GM12878 (cell line): Measurements from ENCODE around the gene AK8. TPM values are rescaled to one million over a fixed set of nuclear protein-coding genes. Genes with fewer than 3 reads are reported as not detected.

ENCODE experiments used
- ATAC-seq: fragments of 200-7000 bp; cut with Tn5 transposase; 3 replicates; pipeline ENCODE4 v1.9.1; 2020; ENCODE audit warnings: mild to moderate bottlenecking, moderate library complexity
- BruUV-seq: library from RNA; stranded (reverse); fragments of 400-500 nt; replicated peaks from 2 replicates; lab custom pipeline; 2021; lab: Mats Ljungman, UMichigan
- CTCF ChIA-PET: fragments of 300-600 bp; sonication (Branson Sonifier 250); formaldehyde crosslinking; extraction: SDS; loops from one replicate; lab custom pipeline; 2021; ENCODE audit warnings: inconsistent platforms; lab: Yijun Ruan, JAX
- POLR2A ChIA-PET: fragments of 350-600 bp; formaldehyde crosslinking; extraction: SDS; loops from one replicate; lab custom pipeline; 2021; ENCODE audit warnings: inconsistent platforms; lab: Charles Lee
- RAD21 ChIA-PET: fragments of 300-600 bp; sonication (Branson Sonifier 250); formaldehyde crosslinking; loops from one replicate; lab custom pipeline; 2023; ENCODE audit warnings: antibody characterized with exemption; ENCODE audit not compliant: unreplicated experiment; lab: Charles Lee
- SMC1A ChIA-PET: fragments of 300-600 bp; sonication (Branson Sonifier 250); formaldehyde crosslinking; loops from one replicate; lab custom pipeline; 2023; ENCODE audit not compliant: unreplicated experiment, uncharacterized antibody; lab: Charles Lee
- DNase-seq: peaks from one replicate; pipeline ENCODE4 v3.0.0-alpha.2; 2011; ENCODE audit warnings: low read depth, low spot score
- FAIRE-seq: peaks from 3 replicates; lab custom pipeline; 2011; peaks lifted over from hg19 to GRCh38; lab: Jason Lieb, UNC
- H2AFZ ChIP-seq: 2 replicates; pipeline ENCODE4 v1.6.0; 2011; ENCODE audit warnings: low read depth, low read length, control low read depth; ENCODE audit not compliant: control insufficient read depth
- H3K27ac ChIP-seq: 2 replicates; pipeline ENCODE4 v1.5.1; 2011; ENCODE audit warnings: control low read depth; ENCODE audit not compliant: control insufficient read depth, insufficient read depth
- H3K27me3 ChIP-seq, 2 experiments: replicated peaks in 1 of 2; 2 replicates each; pipeline versions ENCODE4 v1.6.0 to v1.6.1; 2011; ENCODE audit warnings: low read length in 1 of 2; ENCODE audit not compliant: control insufficient read depth in 2 of 2, insufficient read depth in 2 of 2
- H3K36me3 ChIP-seq, 2 experiments: 2 replicates each; pipeline ENCODE4 v1.5.1; 2011; ENCODE audit warnings: low read length in 1 of 2; ENCODE audit not compliant: control insufficient read depth in 2 of 2, insufficient read depth in 2 of 2
- H3K4me1 ChIP-seq: 2 replicates; pipeline ENCODE4 v1.6.1; 2011; ENCODE audit warnings: mild to moderate bottlenecking, low read length, moderate library complexity, mixed read lengths; ENCODE audit not compliant: control insufficient read depth, insufficient read depth
- H3K4me2 ChIP-seq: 2 replicates; pipeline ENCODE4 v1.6.0; 2011; ENCODE audit warnings: control low read depth; ENCODE audit not compliant: control insufficient read depth, insufficient read depth
- H3K4me3 ChIP-seq: fragments of 200-600 bp; sonication (generic); 2 replicates; pipeline ENCODE4 v1.5.1; 2016
- H3K79me2 ChIP-seq: 2 replicates; pipeline ENCODE4 v1.6.0; 2011; ENCODE audit warnings: low read length; ENCODE audit not compliant: control insufficient read depth, insufficient read depth
- H3K9ac ChIP-seq: 2 replicates; pipeline ENCODE4 v1.8.0; 2011; ENCODE audit warnings: low read length, control low read depth, mixed read lengths; ENCODE audit not compliant: control insufficient read depth, insufficient read depth
- H3K9me3 ChIP-seq: replicated peaks from 3 replicates; pipeline ENCODE4 v1.5.1; 2011; ENCODE audit warnings: mild to moderate bottlenecking, low read length; ENCODE audit not compliant: control insufficient read depth, insufficient read depth
- H4K20me1 ChIP-seq: 2 replicates; pipeline ENCODE4 v1.6.0; 2011; ENCODE audit not compliant: control insufficient read depth, insufficient read depth
- ASH2L ChIP-seq: fragments of 300-600, 200-600 bp; sonication (generic); IDR thresholded peaks from 2 replicates; pipeline ENCODE4 v1.6.1; 2017; ENCODE audit warnings: low read depth, mild to moderate bottlenecking, borderline replicate concordance
- BACH1 ChIP-seq: fragments of 450-650 bp; IDR thresholded peaks from 2 replicates; pipeline ENCODE4 v1.6.1; 2017; ENCODE audit warnings: mild to moderate bottlenecking, borderline replicate concordance
- NBN ChIP-seq: fragments of 450-650 bp; IDR thresholded peaks from 2 replicates; pipeline ENCODE4 v1.6.1; 2016
- NFXL1 ChIP-seq: fragments of 450-650 bp; IDR thresholded peaks from 2 replicates; pipeline ENCODE4 v1.6.1; 2017; ENCODE audit warnings: antibody characterized with exemption, mild to moderate bottlenecking, borderline replicate concordance
- NFYB ChIP-seq: IDR thresholded peaks from 2 replicates; pipeline ENCODE4 v1.6.1; 2011; ENCODE audit warnings: low read depth, mild to moderate bottlenecking, low read length, improper control_type of control experiment, moderate library complexity; ENCODE audit not compliant: insufficient read depth
- SKIL ChIP-seq: fragments of 450-650 bp; IDR thresholded peaks from 2 replicates; pipeline ENCODE4 v1.6.1; 2017; ENCODE audit warnings: mild to moderate bottlenecking, low read depth, inconsistent platforms; ENCODE audit not compliant: poor library complexity, severe bottlenecking
- ZBTB40 ChIP-seq: fragments of 450-650 bp; IDR thresholded peaks from 2 replicates; pipeline ENCODE4 v1.6.1; 2016; ENCODE audit warnings: mild to moderate bottlenecking, moderate library complexity, borderline replicate concordance
- WGBS: methylation state at CpG from one replicate; pipeline ENCODE4 v1.1.6; 2016; ENCODE audit warnings: low lambda C conversion rate; ENCODE audit not compliant: insufficient replicate concordance, insufficient coverage; ENCODE audit errors: missing lambda C conversion rate; 5-methylcytosine and 5-hydroxymethylcytosine counted together
- in situ Hi-C: fragments of 300-500 bp; cut with MboI; formaldehyde crosslinking; loops from 9 replicates; pipeline ENCODE4 v1.14.3; 2018; ENCODE audit warnings: mixed read lengths
- intact Hi-C: fragments of 100-400 bp; cut with micrococcal nuclease; formaldehyde crosslinking; loops from one replicate; pipeline ENCODE4 v1.14.2; 2022; ENCODE audit not compliant: unreplicated experiment
- polyA plus RNA-seq, 11 experiments: library from polyadenylated mRNA; depleted of rRNA in 4 of 11; unstranded in 6 of 11; stranded (reverse) in 5 of 11; fragments of >200 nt; fragmentation: Nextera tagmentation in 4 of 11; fragmentation: Illumina TruSeq in 1 of 11; extraction: Ambion mirVana in 4 of 11; extraction: Trizol in 1 of 11; gene quantifications; 1 replicate in 1 of 11; 2 replicates in 10 of 11; pipeline versions ENCODE4 v1.2.1 to v1.2.3, GENCODE V29; 2011 to 2016; ENCODE audit warnings: inconsistent platforms in 2 of 11, missing spikeins in 2 of 11, low read depth in 1 of 11
- total RNA-seq, 4 experiments: library from RNA; depleted of rRNA in 3 of 4; stranded (reverse); fragments of >200 nt in 3 of 4; fragmentation: Illumina TruSeq in 1 of 4; extraction: Trizol in 1 of 4; gene quantifications; 2 replicates each; pipeline versions ENCODE4 v1.2.1 to v1.2.3, GENCODE V29; 2013 to 2021
- TF ChIP-seq, protein P1 (sequence below): fragments of 450-650 bp; IDR thresholded peaks from 2 replicates; pipeline ENCODE4 v1.6.1; 2018; ENCODE audit warnings: borderline replicate concordance, mild to moderate bottlenecking; ENCODE audit not compliant: partially characterized antibody
- TF ChIP-seq, protein P2 (sequence below): fragments of 150-350 bp; IDR thresholded peaks from 2 replicates; pipeline ENCODE4 v1.6.1; 2016; ENCODE audit warnings: low read depth, low read length

Gene AK8
- total and polyA plus RNA-seq, 10 of the 15 experiments (the other 5 are each of a cell fraction or from before 2014, with no cell fraction given) = 0.03 to 0.12 (median 0.06) TPM; not detected in 5

GRCh38 chr9:132883349-132884294 lies 5.5 kb upstream of the AK8 start:
- no TSS peak for BruUV-seq
- no peak for FAIRE-seq
- H3K4me3 ChIP-seq = no peak overlapping the region

More at GRCh38 chr9:132883349-132884294, 5.5 kb upstream of the AK8 start:
- in situ Hi-C loops = no loop called here
- Histone ChIP-seq H3K4me2 (no peak overlapping the region), H3K4me1 (no peaks in the 10 kb centered on the region), H3K27me3 (0 out of 4 replicates have a peak, but pooled peaks cover 0 to 2% of the 10 kb centered on the region in 2 experiments), H3K36me3 (no peaks in the 10 kb centered on the region), H3K79me2 (no peaks in the 10 kb centered on the region), H4K20me1 (no peaks in the 10 kb centered on the region), H2AFZ (no peak overlapping the region), H3K9ac (no peak overlapping the region), H3K9me3 (no peaks in the 10 kb centered on the region), H3K27ac (no peak overlapping the region)
- WGBS = 69% methylated on average over 27 of the region's 27 CpGs
- ChIA-PET POLR2A (no interaction called here), SMC1A (no interaction called here), RAD21 (no interaction called here), CTCF (no interaction called here)
- TF ChIP-seq BACH1 (no peak), ZBTB40 (no peak), SKIL (no peak), ASH2L (no peak), NBN (no peak), NFYB (no peak), NFXL1 (no peak)
- TF ChIP-seq, protein P1, sequence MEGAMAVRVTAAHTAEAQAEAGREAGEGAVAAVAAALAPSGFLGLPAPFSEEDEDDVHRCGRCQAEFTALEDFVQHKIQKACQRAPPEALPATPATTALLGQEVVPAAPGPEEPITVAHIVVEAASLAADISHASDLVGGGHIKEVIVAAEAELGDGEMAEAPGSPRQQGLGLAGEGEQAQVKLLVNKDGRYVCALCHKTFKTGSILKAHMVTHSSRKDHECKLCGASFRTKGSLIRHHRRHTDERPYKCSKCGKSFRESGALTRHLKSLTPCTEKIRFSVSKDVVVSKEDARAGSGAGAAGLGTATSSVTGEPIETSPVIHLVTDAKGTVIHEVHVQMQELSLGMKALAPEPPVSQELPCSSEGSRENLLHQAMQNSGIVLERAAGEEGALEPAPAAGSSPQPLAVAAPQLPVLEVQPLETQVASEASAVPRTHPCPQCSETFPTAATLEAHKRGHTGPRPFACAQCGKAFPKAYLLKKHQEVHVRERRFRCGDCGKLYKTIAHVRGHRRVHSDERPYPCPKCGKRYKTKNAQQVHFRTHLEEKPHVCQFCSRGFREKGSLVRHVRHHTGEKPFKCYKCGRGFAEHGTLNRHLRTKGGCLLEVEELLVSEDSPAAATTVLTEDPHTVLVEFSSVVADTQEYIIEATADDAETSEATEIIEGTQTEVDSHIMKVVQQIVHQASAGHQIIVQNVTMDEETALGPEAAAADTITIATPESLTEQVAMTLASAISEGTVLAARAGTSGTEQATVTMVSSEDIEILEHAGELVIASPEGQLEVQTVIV = no peak
- TF ChIP-seq, protein P2, sequence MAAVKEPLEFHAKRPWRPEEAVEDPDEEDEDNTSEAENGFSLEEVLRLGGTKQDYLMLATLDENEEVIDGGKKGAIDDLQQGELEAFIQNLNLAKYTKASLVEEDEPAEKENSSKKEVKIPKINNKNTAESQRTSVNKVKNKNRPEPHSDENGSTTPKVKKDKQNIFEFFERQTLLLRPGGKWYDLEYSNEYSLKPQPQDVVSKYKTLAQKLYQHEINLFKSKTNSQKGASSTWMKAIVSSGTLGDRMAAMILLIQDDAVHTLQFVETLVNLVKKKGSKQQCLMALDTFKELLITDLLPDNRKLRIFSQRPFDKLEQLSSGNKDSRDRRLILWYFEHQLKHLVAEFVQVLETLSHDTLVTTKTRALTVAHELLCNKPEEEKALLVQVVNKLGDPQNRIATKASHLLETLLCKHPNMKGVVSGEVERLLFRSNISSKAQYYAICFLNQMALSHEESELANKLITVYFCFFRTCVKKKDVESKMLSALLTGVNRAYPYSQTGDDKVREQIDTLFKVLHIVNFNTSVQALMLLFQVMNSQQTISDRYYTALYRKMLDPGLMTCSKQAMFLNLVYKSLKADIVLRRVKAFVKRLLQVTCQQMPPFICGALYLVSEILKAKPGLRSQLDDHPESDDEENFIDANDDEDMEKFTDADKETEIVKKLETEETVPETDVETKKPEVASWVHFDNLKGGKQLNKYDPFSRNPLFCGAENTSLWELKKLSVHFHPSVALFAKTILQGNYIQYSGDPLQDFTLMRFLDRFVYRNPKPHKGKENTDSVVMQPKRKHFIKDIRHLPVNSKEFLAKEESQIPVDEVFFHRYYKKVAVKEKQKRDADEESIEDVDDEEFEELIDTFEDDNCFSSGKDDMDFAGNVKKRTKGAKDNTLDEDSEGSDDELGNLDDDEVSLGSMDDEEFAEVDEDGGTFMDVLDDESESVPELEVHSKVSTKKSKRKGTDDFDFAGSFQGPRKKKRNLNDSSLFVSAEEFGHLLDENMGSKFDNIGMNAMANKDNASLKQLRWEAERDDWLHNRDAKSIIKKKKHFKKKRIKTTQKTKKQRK = no peak
- ATAC-seq = no peak
- intact Hi-C loops = no loop called here
- no peak for DNase-seq
